Fibroblast of mammary gland (primary cell): Measurements from ENCODE around the gene ZFYVE26.

Experiments
- DNase-seq: peaks from one replicate; pipeline ENCODE4 v3.0.0-alpha.2; 2010; ENCODE audit warnings: low read depth
- H3K4me3 ChIP-seq: 2 replicates; pipeline ENCODE4 v1.5.1; 2011; ENCODE audit warnings: low read depth, mild to moderate bottlenecking, low read length, moderate library complexity; ENCODE audit not compliant: control insufficient read depth
- CTCF ChIP-seq: conservative IDR thresholded peaks from 2 replicates; pipeline ENCODE4 v1.5.1; 2011; ENCODE audit warnings: low read depth, low read length, inconsistent platforms; ENCODE audit not compliant: control insufficient read depth, insufficient read depth

ZFYVE26 gene

GRCh38 chr14:67768219-67768618 lies 48.2 kb downstream of the ZFYVE26 start:
- DNase-seq, result no peak
- H3K4me3 ChIP-seq, result no peak overlapping the region
- no peak for TF ChIP-seq CTCF

- no peak for DNase-seq
- TF ChIP-seq CTCF, result no peak
- H3K4me3 ChIP-seq, result no peak overlapping the region
These were observed 50.2 kb downstream of the ZFYVE26 start for GRCh38 chr14:67766035-67766680.

- no peak for TF ChIP-seq CTCF
- no peak for DNase-seq
- H3K4me3 ChIP-seq, result no peak overlapping the region
These were observed 51.1 kb downstream of the ZFYVE26 start for GRCh38 chr14:67765192-67765834.

GRCh38 chr14:67764496-67764895 lies 51.9 kb downstream of the ZFYVE26 start:
- no peak for DNase-seq
- no peak for TF ChIP-seq CTCF

GRCh38 chr14:67763158-67763822 lies 53.1 kb downstream of the ZFYVE26 start:
- H3K4me3 ChIP-seq, result no peak overlapping the region
- no peak for TF ChIP-seq CTCF
- DNase-seq, result no peak

More at GRCh38 chr14:67764496-67764895, 51.9 kb downstream of the ZFYVE26 start:
- H3K4me3 ChIP-seq, result no peak overlapping the region

GRCh38 chr14:67762051-67762450 lies 54.3 kb downstream of the ZFYVE26 start:
- no peak for DNase-seq
- H3K4me3 ChIP-seq, result no peak overlapping the region
- TF ChIP-seq CTCF, result no peak

GRCh38 chr14:67759916-67760315 lies 56.5 kb downstream of the ZFYVE26 start:
- no peak for TF ChIP-seq CTCF
- DNase-seq, result no peak

More at GRCh38 chr14:67759916-67760315, 56.5 kb downstream of the ZFYVE26 start:
- H3K4me3 ChIP-seq, result no peak overlapping the region
